NCI-H460 (cell line): Measurements from ENCODE around the gene KRT13. TPM values are rescaled to one million over a fixed set of nuclear protein-coding genes. Genes with fewer than 3 reads are reported as not detected.

Source experiments
- DNase-seq: peaks from one replicate; pipeline ENCODE4 v3.0.0-alpha.2; 2016; ENCODE audit warnings: low read depth; ENCODE audit errors: extremely low read depth
- total RNA-seq: library from RNA; depleted of rRNA; stranded (reverse); fragments of >200 nt; shearing (Covaris generic); gene quantifications from 2 replicates; pipeline ENCODE4 v1.2.3, GENCODE V29; 2014

Gene KRT13
- total RNA-seq, 1 experiment from 2014 or later: not detected

DNA sequence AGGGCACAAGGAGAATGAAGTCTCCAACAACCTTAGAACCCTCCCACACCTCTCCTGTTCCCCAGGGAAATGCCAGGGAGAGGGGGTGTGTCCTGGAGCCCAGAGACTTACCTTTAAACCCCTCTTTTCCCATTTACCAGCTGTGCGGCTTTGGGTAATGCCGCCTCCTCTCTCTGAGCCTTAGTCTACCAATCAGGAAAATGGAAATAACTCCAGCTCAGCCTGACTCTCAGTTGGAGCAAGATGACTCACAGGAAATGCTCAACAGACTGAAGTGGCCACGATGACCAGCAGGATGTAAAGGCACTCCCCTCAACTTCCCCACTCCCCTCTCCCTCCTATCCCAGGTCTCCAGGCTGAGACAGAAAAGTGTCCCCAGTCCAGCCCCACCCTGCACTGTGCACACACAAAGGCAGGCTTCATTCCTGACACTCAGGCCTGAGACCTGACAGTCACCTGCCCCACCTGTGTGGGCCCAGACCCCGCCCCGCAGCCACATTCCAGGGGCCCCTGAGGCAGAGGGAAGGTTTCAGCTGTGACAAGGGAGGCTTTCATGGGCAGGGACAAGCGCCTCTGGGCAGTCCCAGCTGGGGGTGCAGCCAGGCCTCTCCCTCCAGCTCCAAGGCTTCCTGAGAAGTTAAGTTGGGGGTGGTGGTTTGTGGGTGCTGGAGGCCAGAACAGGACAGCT, 16.3 kb upstream of the KRT13 start:
- DNase-seq: peak; percentile 88

DNA sequence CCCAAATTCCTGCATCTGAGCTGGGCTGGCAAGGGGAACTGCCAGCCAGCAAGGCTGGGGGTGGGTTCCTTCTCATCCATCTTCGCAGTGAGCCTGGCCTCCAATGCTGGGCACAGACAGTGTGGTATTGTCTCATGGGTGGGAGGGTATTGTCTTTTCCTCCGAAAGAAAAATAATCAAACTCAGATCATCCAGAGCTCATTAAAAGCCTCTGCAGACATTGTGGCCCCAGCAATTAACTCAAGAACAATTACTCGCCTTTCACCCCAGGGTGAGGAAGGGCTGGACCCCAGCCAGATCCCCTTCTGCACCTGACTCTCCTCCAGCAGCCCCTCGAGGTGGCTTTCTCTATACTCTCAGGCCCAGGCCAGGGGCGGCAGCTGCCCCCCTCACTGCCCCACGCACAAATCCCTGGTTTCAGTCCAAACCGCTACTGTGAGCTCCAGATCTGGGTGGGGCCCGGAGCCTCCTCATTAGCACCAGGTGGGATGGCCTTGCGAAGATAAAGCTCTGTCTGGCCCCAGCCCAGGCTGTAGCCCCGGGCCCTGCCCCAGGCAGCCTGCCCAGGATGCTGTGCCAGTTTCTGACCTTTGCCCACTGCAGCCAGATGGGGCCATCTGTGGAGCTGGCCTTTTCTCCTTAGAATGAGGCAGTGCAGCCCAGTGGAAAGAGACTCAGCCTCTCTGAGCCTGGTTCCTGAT, 15.6 kb upstream of the KRT13 start:
- no peak for DNase-seq

DNA sequence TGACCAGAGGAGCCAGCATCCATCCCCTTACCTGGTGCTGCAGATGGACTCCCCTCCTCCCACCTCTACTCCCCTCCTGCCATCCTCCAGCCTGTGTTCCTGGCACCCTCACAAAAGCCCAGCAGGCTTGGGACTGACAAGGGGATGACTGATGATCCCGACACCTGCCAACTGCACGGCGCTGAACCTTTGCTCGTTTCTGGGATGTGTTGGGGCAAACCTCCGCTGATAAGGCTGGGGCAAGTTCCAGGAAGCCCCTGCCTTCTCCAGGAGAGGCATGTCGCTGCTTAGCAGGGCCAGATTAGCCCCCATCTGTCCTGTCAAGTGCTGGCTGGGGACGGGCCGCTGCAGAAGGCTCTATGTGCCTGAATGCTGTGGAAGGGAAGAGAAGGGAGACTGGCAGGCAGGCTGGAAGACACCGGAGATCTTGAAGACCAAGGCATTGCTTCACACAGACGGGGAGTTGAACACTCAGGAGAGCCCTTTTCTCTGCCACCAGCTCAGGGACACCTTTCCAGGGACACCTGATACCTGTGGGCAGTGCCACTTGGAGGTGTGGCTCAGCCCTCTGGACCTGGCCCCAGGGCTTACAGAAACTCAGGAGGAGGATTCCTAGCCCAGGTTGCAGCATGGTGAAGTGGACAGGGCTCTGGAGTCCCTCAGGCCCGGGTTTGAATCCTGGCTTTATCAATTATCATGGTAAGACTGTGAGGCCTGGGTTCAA, 14.3 kb upstream of the KRT13 start:
- DNase-seq: no peak

DNA sequence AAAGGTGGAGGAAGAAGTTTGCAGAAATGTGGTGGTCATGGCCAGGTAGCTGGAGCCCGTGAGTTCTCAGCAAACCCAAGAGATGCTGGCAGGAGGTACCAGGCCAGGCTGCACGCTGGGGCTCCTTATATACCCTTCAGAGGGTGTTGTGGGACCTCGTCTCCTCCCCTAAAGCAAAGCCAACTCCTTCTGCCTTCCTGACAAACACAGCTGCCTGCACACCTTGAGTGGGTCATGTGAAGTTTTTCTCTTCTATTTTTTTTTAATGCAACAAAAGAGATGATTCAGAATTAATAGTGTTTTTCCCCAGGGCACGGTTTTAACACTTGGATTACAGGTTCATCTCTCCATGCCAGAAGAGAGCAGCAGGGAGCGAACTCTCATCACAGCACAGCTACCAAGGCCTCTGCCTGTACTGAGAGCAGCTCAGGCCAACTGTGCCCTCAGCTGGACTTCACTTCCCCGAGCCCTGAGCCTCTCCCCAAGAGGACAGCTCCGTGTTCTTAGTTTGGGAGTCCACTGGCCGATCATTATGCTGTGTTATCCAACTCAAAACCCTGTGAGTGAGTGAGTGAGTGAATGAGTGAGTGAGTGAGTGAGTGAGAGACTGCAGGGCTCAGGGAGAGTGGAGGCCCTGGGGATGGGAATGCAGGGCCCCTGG, 13.5 kb upstream of the KRT13 start, which contains the start of gene KRT15:
Gene KRT15, minus strand, starts transcription at position 102 of the 661 bp plus-strand sequence. Its CDS starts 63 bp downstream, at position 39.
- no peak for DNase-seq

DNA sequence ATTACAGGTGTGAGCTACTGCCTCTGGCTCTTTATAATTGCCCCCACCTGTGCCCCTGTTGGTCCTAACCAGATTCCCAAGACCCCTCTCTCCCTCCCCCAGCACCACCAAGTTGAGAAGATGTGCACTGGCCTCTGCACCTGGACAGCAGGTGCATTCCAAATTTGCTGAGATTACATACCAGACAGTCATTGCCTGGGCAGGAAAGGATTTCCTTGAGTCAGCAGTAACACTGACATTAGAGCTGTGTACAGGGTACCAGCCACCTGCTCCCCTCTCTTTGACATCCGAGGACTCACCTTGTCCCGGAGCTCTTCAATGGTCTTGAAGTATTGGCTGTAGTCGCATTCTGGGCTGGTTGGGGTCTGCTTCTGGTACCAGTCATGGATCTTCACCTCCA, 12.6 kb upstream of the KRT13 start:
- no peak for DNase-seq

DNA sequence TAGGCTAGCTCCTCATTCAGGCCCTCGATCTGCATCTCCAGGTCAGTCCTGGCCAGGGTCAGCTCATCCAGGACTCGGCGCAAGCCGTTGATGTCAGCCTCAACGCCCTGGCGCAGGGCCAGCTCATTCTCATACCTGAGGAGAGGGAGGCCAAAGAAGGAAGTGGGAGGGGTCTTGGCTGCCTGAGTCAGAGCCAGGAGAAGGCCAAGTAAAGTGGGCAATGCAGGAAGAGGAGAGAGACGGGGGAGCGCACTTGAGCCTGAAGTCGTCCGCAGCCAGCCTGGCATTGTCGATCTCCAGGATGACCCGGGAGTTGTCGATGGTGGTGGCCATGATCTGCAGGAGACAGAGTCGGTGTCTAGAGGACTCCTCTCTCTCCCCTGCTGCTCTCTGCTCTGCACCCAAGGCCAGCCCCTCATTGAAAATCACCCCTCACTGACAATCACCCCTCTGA, 11.4 kb upstream of the KRT13 start:
- DNase-seq: no peak

DNA sequence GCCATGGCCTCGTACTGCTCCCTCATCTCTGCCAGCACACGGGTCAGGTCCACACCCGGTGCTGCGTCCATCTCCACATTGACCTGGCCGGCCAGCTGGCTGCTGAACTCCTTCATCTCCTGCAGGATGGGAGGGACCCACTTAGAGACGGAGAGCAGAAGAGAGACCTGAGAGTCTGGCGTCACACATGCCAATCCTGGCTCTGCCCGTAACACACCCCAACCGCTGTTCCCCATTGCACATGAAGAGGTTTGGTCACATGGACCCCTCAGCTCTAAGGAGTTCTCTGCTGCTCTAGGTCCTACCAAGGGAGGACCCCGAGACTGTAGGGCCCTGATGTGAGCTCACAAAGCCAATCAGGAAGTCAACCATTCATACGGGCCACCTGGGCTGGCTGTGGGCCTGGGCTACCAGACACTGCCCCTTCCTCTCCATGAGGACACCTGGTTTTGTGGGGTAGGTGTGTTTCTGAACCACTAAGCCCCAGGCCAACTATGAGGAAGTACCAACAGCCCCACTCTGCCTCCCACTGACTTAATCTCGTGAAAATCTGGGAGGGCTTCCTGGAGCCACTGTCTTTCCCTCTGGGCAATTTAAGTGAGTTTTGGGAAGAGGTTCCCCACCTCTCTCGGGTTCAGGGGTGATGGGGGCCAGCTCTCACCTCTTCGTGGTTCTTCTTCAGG, 10.9 kb upstream of the KRT13 start:
- DNase-seq: no peak

DNA sequence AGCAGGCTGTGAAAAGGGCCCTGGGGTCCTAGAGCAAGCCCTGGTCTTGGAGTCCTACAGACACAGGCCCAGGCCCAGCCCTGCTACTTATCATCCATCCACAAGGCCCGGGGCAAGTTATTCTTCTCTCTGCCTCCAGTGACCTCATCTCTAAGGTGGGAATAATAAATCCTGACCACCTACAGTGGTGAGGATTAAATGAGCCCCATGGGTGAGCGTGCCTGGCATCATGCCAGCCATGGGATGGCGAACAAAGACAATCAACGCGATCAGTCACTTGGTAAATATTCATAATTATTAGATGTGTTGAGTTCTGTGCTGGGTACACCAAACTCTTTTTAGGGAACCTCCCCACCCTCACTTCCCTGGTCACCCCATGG, 7.7 kb upstream of the KRT13 start:
- no peak for DNase-seq

DNA sequence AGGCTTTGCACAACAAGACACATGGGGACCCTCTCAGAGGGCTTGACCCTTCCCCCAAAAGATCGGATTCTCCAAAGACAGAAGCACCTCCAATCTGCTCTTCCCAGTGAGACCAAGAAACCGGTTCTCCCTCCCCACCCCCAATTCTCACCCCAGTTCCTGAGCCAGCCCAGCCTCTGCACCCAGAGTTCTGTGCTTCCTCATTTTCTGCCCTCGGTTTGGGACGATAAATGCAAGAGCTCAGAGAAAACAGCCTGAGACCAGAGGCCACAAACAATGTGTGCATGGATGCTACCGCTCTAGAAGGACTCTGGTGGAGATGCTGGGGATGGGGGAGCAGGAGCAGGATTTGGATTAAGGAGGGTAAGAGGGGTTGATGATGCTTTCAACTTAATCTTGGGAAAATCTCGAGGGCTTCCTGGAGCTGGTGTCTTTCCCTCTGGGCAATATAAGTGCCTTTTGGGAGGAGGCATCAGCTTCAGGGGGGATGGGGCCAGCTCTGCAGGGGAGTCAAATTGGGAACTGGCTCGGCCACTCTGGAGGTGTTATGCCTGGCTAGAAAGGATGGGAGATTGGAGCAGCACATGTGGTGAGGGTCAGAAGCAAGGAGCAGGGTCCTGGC, 7.2 kb upstream of the KRT13 start:
- no peak for DNase-seq

DNA sequence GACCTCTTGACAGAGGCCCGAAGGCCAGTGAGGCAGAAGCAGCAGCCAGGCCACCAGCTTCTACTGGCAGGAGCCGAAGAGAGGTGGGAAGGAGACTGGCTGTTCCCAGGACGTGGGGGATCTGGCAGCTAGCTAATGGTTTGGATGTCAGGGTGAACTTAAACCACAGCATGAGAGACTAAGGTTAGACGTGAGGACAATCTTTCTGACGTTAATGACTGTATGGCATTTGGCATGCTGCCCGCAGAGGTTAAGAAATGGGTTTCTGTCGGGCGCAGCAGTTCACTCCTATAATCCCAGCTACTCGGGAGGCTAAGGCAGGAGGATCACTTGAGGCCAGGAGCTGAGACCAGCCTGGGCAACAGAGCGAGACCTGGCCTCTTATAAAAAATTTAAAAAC, 6.3 kb upstream of the KRT13 start:
- DNase-seq: no peak

DNA sequence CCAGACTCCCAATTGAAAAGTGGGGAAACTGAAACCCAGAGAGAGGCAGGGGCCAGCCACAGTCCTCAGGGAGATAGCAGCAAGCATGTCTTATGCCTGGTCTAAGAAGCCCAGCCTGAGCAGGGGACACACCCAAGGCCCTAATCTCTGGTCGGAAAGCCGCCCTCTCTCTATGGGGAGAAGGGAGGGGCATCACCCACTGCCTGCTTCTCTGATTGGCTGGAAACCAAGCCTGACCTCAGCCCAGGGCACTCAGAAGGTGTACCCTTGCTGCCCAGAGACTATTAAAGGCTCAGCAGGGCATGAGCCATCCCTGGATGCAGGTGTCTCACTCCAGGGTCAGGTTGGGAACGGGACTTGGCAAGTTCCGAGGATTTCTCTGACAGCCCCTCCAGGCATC, 5.7 kb upstream of the KRT13 start:
- DNase-seq: no peak

DNA sequence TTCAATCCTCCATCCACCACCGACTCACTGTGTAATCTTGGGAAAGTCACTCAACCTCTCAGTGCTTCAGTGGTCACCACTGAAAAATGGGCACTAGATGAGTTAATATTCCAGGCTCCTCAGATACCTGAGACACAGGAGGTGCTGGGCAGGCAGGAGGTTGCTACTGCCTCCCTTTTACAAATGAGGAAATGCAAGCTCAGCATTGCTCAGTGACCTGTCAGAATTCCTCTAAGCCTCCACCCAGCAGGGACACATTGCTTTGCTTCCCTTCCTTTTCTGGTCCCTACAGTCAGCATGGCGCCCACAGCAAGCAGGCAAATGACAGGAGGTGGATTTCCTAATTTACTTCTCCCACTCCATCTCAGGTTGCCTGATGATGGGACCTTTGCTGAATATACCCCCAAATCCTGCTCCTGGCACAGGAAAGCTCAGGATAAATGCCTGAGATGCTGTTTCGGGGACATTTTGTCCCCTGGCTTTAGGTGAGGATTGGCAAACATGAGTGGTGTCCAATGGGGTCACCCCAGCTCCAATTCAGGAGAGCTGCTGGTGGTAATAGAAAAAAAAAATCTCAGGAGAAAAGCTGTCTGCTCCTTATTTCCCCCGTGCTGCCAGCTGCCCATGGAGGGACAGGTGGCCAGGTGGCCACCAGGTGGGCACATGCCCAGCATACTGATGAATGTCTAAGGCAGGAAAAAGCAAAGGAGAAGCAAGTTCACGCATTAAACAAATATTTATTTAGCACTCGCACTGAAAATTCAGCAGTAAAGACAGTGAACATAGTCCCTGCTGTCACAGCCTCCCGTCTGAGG, 5.0 kb upstream of the KRT13 start:
- no peak for DNase-seq

DNA sequence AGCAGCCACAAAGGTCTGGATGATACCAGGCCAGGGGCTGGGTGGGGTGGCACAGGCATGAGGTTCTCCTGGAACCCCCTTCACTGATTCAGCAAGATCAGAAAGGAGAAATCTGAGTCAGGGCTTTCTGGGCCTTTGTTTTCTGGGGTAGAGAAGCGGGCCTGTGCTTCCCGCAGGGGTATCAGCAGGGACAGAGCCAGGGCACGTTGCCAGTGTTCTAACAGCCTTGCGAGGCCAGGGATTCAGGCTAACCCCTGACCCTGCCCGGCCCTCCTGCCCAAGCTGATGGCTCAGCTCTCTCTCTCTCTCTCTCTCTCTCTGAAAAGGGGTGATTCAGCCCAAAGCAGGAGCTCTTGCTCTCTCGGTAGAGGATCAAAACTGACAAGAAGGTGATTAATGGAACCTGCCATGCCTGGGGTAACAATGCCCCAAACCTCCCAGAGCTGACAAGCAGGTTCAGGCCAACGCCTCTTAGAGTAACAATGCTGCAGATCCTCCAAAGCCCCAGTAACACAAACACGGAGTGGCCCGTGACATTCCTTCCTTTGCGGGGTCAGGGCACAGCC, 2.0 kb upstream of the KRT13 start:
- DNase-seq: no peak

DNA sequence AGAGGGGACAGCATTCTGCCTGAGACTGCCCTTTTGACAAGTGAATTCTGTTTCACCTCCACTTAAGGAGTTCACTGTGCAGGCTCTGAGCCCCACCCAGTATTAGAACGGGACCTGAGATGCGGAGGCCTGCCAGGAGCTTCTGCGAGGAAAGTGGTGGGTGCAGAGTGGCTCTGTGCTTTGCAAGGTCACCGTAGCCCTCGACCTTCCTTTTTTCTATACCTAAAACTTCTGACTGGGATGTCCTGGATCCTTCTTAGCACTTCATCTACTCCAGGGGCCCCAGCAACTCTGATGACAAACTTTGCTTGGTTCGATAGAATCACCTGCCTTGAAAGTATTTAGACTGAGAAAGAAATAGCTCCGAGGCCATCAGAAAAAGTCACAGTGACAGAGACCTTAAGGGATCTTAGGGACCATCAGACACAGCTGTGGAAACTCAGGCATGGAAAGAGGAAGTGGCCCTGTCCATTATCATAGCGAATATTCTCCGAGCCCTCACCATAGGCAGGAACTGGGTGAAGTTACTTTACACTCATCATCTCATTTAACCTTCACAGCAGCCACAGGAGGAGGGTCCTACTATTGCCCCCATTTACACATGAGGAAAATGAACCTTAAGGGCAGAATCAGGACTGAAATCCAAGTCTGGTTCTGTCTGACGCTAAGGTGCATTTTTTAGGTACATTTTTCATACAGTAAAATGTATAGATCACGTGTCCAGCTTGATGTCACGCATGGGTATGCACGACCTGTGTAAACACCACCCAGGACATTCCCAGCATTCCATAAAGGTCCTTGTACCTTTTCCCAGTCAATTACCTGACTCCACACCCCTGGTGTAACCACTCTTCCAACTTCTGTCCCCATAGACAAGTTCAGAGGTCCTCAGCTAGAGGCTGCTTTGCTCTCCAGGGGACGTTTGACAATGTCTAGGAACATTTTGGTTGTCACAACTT, 676 bp upstream of the KRT13 start:
- DNase-seq: no peak

DNA sequence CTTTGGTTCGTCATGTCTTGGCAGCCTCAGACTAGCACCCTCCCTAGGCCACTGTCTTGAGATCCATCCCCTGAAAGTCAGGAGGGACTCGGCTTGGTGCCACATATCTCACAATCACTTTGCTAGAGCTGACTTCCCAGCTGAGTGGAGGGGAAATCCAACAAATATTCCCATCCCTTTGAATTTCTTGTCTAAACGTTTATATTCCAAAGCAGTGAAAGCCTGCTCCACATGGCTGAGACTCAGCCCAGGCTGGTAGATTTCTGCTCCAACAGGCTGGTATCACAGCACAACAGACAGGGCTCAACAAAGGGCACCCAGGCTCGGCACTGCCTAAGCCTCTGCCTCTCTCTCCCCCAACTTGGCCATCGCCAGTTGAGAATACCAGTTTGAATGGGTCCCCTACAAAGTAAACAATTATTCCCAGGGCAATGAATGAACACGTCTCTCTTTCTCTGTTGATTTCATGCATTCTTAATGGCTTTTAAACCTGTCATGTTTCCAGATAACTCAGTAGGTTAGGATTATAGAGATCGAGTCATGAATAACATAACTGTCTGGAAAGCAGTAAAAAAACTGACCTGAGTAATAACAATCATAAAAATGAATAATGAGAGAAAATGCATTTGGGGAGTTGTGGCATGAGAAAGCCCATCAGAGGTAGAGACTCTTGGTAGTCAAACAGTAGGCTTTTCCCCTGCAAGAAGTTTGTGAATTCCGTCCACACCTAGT, 1.0 kb downstream of the KRT13 start:
- DNase-seq: no peak

DNA sequence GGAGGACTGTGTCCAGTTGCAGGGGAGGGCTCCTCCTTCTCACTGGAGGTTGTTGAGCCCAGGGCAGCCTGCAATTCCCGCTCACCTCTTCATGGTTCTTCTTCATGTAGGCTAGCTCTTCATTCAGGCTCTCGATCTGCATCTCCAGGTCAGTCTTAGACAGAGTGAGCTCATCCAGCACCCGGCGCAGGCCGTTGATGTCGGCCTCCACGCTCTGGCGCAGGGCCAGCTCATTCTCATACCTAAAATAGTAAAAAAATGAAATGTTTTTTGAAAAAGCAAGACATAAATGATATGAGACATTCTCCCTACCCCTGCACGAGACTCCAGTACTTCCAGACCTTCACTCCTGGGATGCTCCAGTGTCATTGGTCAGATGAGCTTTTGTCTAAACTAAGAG, 2.2 kb downstream of the KRT13 start:
- DNase-seq: no peak
